Ascending aorta (tissue), 2 donors: ENCODE data around the gene LCN9. TPM values are rescaled to one million over a fixed set of nuclear protein-coding genes. Genes with fewer than 3 reads are reported as not detected.

Source experiments
- DNase-seq, 2 donors: peaks; one replicate each; pipeline ENCODE4 v3.0.0-alpha.2; 2019; ENCODE audit warnings: low spot score in 2 of 2
- H3K27ac ChIP-seq, 2 donors: fragments of 200-600 bp; sonication (generic); one replicate each; pipeline ENCODE4 v1.5.1; 2016 to 2017; ENCODE audit warnings: mild to moderate bottlenecking in 1 of 2
- H3K27me3 ChIP-seq: fragments of 200-600 bp; sonication (generic); one replicate; pipeline ENCODE4 v1.5.1; 2017
- H3K36me3 ChIP-seq, 2 donors: fragments of 200-600 bp; sonication (generic); one replicate each; pipeline ENCODE4 v1.5.1; 2016
- H3K4me1 ChIP-seq, 2 donors: fragments of 200-600 bp; sonication (generic); one replicate each; pipeline ENCODE4 v1.5.1; 2016 to 2017; ENCODE audit warnings: mild to moderate bottlenecking in 1 of 2
- H3K4me3 ChIP-seq, 2 donors: fragments of 200-600 bp; sonication (generic); one replicate each; pipeline ENCODE4 v1.5.1; 2016 to 2017; ENCODE audit warnings: mild to moderate bottlenecking in 1 of 2
- H3K9me3 ChIP-seq, 2 donors: fragments of 200-600 bp; sonication (generic); one replicate each; pipeline ENCODE4 v1.5.1; 2016
- intact Hi-C: fragments of 100-400 bp; cut with DNase I; formaldehyde crosslinking; loops from one replicate; pipeline ENCODE4 v1.15.1; 2023
- total RNA-seq: library from RNA; depleted of rRNA; stranded (reverse); fragments of >200 nt; gene quantifications from one replicate; pipeline ENCODE4 v1.1.0, GENCODE V29; 2016
- TF ChIP-seq, protein P1 (sequence below), 3 experiments: fragments of 200-600 bp in 2 of 3; fragments of 450-650 bp in 1 of 3; sonication (generic) in 2 of 3; IDR thresholded peaks; one replicate each; pipeline ENCODE4 v1.5.1; 2016 to 2019; ENCODE audit warnings: antibody characterized with exemption in 3 of 3, mild to moderate bottlenecking in 1 of 3, moderate library complexity in 1 of 3

The LCN9 gene
- total RNA-seq, 1 donor from 2014 or later: not detected

GRCh38 chr9:135649508-135649907 is 13.6 kb upstream of the LCN9 start:
- Histone ChIP-seq H3K27ac (no peak overlapping the region), H3K4me3 (no peak overlapping the region), H3K36me3 (no peaks in the 10 kb centered on the region), H3K9me3 (peaks cover 20 to 26% of the 10 kb centered on the region in 2 donors), H3K4me1 (no peaks in the 10 kb centered on the region), H3K27me3 (no peaks in the 10 kb centered on the region)
- TF ChIP-seq, protein P1, sequence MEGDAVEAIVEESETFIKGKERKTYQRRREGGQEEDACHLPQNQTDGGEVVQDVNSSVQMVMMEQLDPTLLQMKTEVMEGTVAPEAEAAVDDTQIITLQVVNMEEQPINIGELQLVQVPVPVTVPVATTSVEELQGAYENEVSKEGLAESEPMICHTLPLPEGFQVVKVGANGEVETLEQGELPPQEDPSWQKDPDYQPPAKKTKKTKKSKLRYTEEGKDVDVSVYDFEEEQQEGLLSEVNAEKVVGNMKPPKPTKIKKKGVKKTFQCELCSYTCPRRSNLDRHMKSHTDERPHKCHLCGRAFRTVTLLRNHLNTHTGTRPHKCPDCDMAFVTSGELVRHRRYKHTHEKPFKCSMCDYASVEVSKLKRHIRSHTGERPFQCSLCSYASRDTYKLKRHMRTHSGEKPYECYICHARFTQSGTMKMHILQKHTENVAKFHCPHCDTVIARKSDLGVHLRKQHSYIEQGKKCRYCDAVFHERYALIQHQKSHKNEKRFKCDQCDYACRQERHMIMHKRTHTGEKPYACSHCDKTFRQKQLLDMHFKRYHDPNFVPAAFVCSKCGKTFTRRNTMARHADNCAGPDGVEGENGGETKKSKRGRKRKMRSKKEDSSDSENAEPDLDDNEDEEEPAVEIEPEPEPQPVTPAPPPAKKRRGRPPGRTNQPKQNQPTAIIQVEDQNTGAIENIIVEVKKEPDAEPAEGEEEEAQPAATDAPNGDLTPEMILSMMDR (IDR thresholded peaks at IDR 0.05): no peak
- DNase-seq: no peak
- intact Hi-C loops: no loop called here

GRCh38 chr9:135650408-135650807 is 12.7 kb upstream of the LCN9 start:
- DNase-seq: no peak
- H3K4me3 ChIP-seq: no peak overlapping the region
- TF ChIP-seq, protein P1 (IDR thresholded peaks at IDR 0.05): no peak
- intact Hi-C loops: no loop called here
- peaks cover 20% of the 10 kb centered on the region in 2 donors for H3K9me3 ChIP-seq
- no peak overlapping the region for H3K27ac ChIP-seq
- no peaks in the 10 kb centered on the region for H3K36me3 ChIP-seq
- no peaks in the 10 kb centered on the region for H3K27me3 ChIP-seq
- H3K4me1 ChIP-seq: no peaks in the 10 kb centered on the region

DNA sequence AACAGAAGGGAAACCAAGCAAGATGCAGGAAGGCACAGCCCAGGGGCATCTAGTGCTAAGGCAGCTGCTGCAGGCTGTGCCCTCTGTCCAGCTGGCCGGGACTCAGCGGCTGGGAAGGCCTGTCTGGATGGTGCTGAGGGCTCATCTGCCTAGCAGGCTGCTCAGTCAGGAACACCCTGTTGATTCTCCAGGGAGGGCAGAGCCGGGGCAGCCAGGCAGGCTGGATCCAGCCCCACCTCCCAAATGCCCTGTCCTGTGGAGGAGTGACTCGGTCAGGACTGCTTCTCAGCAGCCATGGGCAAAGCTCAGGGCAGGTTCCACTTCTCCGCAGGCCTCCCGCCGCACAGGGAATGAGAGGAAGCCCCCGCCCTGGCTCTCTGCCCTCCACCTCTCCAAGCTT is 7.8 kb upstream of the LCN9 start:
- no peaks in the 10 kb centered on the region for H3K27me3 ChIP-seq
- DNase-seq: no peak
- no peaks in the 10 kb centered on the region for H3K36me3 ChIP-seq
- H3K4me1 ChIP-seq: no peaks in the 10 kb centered on the region
- intact Hi-C loops: no loop called here
- H3K4me3 ChIP-seq: no peak overlapping the region
- TF ChIP-seq, protein P1 (IDR thresholded peaks at IDR 0.05): no peak
- H3K9me3 ChIP-seq: no peaks in the 10 kb centered on the region
- H3K27ac ChIP-seq: no peak overlapping the region

- TF ChIP-seq, protein P1 (IDR thresholded peaks at IDR 0.05): no peak
- DNase-seq: no peak
Observed at GRCh38 chr9:135657416-135657815, 5.7 kb upstream of the LCN9 start.

DNA sequence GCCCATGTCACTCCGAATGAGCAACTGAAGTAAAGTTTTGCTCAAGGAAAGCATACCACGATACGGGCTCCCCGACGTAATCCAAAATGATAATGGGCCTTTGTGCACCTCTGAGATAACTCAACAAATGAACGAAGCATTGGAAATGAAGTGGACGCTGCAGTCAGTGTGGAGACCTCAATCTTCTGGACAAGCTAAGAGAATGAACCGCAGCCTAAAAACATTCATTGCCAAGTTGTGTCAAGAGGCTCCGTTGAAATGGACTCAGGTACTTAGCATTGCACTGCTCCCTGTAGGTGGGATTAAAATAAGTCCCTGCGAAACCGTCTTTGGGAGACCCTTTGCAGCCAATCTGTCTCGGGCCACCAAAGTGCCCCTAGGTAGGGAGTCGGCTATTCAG is 3.9 kb upstream of the LCN9 start:
- no peak for DNase-seq
- intact Hi-C loops: no loop called here
- H3K36me3 ChIP-seq: no peaks in the 10 kb centered on the region
- no peak overlapping the region for H3K27ac ChIP-seq
- H3K27me3 ChIP-seq: no peaks in the 10 kb centered on the region
- TF ChIP-seq, protein P1 (IDR thresholded peaks at IDR 0.05): no peak
- H3K4me3 ChIP-seq: no peak overlapping the region
- H3K9me3 ChIP-seq: no peaks in the 10 kb centered on the region
- no peaks in the 10 kb centered on the region for H3K4me1 ChIP-seq

More at GRCh38 chr9:135657416-135657815, 5.7 kb upstream of the LCN9 start:
- no peaks in the 10 kb centered on the region for H3K36me3 ChIP-seq
- H3K27me3 ChIP-seq: no peaks in the 10 kb centered on the region
- no peak overlapping the region for H3K4me3 ChIP-seq
- no peaks in the 10 kb centered on the region for H3K9me3 ChIP-seq
- intact Hi-C loops: no loop called here
- no peaks in the 10 kb centered on the region for H3K4me1 ChIP-seq
- no peak overlapping the region for H3K27ac ChIP-seq

DNA sequence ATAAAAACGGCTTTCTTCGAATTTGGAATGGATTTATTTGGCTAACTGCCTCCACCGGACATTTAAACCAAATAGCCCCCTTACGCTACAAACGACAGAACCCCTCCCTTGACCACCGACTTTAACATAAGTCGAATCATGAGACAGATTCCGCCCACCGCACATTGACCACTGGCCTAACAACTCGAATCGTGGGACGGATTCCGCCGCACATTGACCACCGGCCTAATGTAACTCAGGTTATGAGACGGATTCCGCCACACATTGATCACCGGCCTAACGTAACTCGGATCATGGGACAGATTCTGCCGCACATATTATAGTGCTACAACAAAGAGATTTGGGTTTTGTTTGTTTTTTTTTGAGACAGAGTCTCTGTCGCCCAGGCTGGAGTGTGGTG is 2.7 kb upstream of the LCN9 start:
- intact Hi-C loops: no loop called here
- no peak for DNase-seq
- Histone ChIP-seq H3K9me3 (no peaks in the 10 kb centered on the region), H3K27me3 (no peaks in the 10 kb centered on the region), H3K4me3 (no peak overlapping the region), H3K36me3 (no peaks in the 10 kb centered on the region), H3K27ac (no peak overlapping the region), H3K4me1 (no peaks in the 10 kb centered on the region)
- TF ChIP-seq, protein P1 (IDR thresholded peaks at IDR 0.05): no peak
